HG03520 (cell line): ENCODE measurements around the gene NTRK1.

Experiments used
- ATAC-seq: cut with Tn5 transposase; IDR thresholded peaks from one replicate; pipeline ENCODE4 v1.9.1; 2021; ENCODE audit warnings: mild to moderate bottlenecking, moderate library complexity; ENCODE audit not compliant: unreplicated experiment

Gene NTRK1

DNA sequence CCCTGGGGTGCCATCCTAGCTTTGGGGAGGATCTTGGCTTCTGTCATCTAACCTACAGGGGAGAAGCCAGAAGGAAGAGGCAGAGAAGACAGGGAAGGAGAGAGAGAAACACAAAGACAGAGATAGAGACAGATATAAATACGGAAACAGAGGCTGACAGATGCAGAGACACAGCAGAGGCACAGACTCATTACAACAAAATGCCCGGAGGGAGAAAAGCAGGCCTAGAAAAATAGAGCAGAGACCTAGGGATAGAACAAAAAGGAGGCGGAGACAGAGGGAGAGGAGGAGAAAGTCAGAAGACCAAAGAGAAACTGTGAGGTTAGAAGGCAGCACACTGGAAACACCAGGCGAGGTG, 34.8 kb downstream of the NTRK1 start:
- ATAC-seq: no peak

- ATAC-seq: no peak
Measured at GRCh38 chr1:156895927-156896326, 35.3 kb downstream of the NTRK1 start.

DNA sequence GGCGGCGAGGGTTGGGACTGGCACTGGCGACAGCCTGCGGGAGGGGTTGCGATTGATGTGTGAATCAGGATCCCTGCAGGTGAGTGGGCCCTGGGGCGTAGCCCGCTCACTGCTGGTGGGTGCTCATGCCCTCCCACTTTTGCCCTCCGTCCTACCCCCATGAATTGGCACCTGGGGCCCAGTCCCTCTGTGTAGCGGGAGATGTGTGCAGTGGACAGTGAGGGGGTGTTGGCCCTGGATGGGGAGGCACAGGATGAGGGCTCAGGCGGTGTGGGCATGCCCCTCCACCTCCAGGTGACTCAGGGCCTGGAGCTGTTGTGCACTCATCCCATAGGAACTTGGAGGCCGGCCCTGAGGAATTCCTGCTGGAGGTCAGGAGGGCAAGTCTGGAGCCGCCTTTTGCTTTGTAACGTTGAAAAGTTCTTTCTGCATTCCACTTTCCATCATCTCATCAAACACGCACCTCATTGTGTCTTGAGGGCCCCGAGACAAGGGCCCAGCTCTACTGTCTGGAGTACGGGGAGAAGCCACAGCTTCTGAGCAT, 35.9 kb downstream of the NTRK1 start:
- ATAC-seq: no peak

- no peak for ATAC-seq
Measured at GRCh38 chr1:156897078-156897825, 36.6 kb downstream of the NTRK1 start.

GRCh38 chr1:156898161-156898566, 37.5 kb downstream of the NTRK1 start:
- no peak for ATAC-seq

DNA sequence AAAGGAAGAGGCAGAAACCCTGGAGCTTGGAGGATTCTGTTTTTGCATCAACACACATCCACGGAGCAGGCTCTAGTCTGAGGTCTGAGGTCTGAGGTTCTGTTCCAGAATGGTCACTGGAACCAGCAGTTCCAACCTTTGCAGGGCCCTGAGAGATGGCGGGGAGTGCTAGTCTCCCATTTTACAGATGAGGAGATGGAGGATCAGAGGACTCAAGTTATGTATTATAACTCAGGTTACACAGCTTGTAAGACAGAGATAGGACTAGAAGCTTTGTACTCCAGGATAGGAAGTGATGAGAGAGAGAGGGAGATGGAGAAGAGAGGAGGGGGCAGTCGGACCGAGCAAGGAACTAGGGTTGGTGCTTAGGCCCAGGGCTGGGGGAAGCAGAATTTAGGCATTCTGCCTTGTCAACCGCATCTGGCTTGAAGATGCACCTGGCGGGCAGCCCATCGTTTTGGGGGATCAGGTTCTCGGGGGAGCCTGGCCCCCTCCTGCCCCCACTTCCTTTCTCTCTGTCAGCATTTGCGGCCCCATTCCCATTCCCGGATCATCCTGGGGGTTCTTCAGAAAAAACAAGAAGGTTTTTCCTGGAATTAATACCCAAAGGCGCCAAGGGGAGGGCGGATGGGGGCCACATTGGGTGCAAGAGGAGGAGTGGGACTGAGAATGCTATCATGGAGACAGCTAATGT, 38.5 kb downstream of the NTRK1 start:
- ATAC-seq: no peak

DNA sequence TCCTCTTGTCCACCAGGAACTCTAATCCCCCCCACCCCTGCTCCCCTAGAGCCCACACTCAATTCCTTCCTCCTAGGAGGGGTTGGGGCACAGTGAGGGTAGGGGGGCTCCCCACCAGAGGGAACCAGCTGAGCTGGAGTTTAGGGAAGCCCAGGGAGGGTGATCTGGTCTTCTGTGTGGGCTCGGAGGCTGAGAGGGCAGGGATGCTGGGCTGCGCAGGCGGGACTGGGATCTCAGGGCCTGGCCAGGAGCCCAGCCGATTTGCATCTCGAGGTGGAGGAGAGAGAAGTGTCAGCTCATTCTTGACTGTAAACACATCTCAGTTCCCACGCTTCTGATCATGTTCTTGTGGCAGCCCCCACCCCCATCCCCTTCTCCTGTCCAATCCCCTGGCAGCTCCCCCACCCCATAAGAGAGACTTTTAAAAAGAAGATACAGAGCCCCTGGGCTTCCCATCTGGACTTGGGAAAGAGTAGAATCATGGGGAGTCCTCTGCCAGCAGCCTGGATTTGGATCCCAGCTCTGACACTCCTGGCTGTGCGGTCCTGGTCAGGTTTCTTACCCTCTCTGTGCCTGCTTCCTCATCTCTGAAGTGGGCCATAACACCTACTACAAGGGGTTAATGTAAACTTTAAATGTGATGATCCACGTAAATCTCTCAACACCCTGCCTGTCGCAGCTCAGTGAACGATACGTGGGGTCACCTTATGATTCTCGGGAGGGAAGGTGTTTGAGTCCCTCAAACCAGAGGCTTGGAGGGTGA, 39.5 kb downstream of the NTRK1 start:
- no peak for ATAC-seq

DNA sequence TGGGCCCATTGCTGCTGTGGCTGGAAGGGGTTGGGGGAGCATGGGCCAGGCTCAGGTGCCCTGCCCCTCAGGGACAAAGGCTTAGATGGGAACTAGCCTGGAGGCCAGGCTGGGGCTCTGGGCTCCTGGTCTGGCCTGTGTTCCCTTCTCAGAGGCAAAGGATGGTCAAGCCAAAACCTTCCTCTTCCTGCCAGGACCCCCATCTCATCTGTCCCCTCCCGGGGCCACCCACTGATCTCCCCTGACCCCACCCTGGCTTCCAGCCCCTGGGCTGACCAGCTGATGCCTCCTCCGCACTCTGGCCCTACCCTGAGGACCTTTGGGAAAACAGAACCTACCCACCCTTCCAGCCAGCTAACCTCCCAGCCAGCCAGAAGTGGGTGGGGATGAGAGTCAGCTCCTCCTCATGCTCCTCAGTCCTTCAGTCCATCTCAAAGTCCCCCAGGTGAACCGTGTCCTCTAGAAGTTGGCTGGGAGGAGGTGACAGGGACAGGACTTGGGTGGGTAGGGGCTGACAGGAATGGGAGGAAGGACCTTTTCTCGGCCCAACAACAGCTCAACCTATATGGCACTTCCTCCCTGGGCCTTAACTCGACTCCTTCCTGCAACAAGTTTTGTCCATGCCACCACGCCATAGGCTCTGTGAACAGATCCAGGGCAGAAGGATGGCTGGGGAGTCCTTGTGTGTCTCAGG, 40.4 kb downstream of the NTRK1 start:
- no peak for ATAC-seq

- ATAC-seq: no peak
Measured at GRCh38 chr1:156901590-156901900, 40.9 kb downstream of the NTRK1 start.

- no peak for ATAC-seq
Measured at GRCh38 chr1:156901966-156902915, 41.6 kb downstream of the NTRK1 start.

- ATAC-seq: no peak
Measured at GRCh38 chr1:156903328-156904091, 42.8 kb downstream of the NTRK1 start.

DNA sequence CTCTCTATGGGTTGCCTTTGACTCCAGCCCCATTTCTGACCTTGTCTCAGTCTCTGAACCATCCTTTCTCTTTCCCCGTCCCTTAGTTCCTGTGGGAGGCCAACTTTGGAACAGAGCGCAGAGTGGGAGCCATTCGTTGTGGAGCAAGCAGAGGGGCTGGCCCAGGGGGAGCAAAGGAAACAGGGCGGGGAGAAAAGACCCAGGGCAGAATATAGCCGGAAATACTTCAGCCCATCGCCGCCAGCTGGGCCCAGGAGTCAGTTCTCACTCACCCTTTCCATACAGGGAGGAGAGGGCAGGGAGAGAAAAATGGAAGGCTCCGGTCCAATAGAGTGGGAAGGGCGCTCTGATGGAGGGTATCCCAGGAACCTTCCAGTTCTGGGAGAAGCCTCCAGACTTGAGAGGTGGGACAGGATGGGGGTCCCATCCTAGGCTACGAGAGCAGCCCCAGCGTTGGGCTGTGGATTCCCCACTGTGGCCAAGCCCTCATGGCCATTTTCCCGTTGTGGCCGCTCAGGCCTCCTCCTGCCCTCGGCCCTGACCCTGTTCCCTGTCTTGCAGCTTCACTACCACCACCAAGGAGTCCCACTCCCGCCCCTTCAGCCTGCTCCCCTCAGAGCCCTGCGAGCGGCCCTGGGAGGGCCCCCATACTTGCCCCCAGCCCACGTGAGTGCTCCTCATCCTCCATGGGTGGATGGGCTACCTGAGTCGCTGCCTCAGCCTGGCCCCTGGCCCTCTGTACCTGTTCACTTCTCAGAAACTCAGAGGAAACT, 43.7 kb downstream of the NTRK1 start:
- no peak for ATAC-seq

GRCh38 chr1:156905176-156905575, 44.5 kb downstream of the NTRK1 start:
- no peak for ATAC-seq

GRCh38 chr1:156905651-156906050, 45.0 kb downstream of the NTRK1 start:
- ATAC-seq: no peak

- no peak for ATAC-seq
Measured at GRCh38 chr1:156906206-156906906, 45.7 kb downstream of the NTRK1 start.

GRCh38 chr1:156908541-156908940, 47.9 kb downstream of the NTRK1 start:
- ATAC-seq: no peak

DNA sequence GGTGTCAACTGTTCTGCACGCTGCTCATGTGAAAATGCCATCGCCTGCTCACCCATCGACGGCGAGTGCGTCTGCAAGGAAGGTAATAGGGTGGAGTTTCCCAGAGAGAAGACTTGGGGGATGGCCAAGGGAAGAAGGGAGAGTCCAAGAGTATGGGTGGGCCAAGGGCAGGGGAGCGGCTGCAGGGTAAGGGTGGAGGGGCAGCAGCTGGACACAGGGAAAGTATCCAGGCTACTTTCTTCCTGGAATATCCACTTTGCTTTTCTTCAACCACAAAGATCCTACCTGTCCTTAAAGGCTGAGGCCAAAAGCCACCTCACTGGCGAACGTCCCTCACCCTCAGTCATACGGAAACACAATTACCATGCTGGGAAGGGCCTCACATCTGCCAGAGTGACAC, 48.3 kb downstream of the NTRK1 start:
- ATAC-seq: no peak

- ATAC-seq: no peak
Measured at GRCh38 chr1:156909671-156910070, 49.0 kb downstream of the NTRK1 start.
